ENCODE measurements around the gene ROPN1L.

ROPN1L gene

GRCh38 chr5:10457682-10458574 lies 16.2 kb downstream of the ROPN1L start:
- no peak for FAIRE-seq

GRCh38 chr5:10459080-10460055 lies 17.7 kb downstream of the ROPN1L start:
- FAIRE-seq: no peak

More at GRCh38 chr5:10457682-10458574, 16.2 kb downstream of the ROPN1L start:
- DNase-seq (ENCODE audit: insufficient read length, low spot score): no peak
- TF ChIP-seq POLR2A (IDR thresholded peaks at IDR 0.05; ENCODE audit: low read depth, low read length): no peak

GRCh38 chr5:10460252-10460906 lies 18.7 kb downstream of the ROPN1L start:
- no peak for TF ChIP-seq POLR2A (IDR thresholded peaks at IDR 0.05; ENCODE audit: low read depth, low read length)
- FAIRE-seq: no peak
- no peak for DNase-seq (ENCODE audit: insufficient read length, low spot score)

More at GRCh38 chr5:10459080-10460055, 17.7 kb downstream of the ROPN1L start:
- no peak for TF ChIP-seq POLR2A (IDR thresholded peaks at IDR 0.05; ENCODE audit: low read depth, low read length)
- no peak for DNase-seq (ENCODE audit: insufficient read length, low spot score)

GRCh38 chr5:10461041-10461440 lies 19.4 kb downstream of the ROPN1L start:
- FAIRE-seq (no peak), DNase-seq (ENCODE audit: insufficient read length, low spot score) (no peak)
- no peak for TF ChIP-seq POLR2A (IDR thresholded peaks at IDR 0.05; ENCODE audit: low read depth, low read length)

- no peak for TF ChIP-seq POLR2A (IDR thresholded peaks at IDR 0.05; ENCODE audit: low read depth, low read length)
- no peak for FAIRE-seq
- no peak for DNase-seq (ENCODE audit: insufficient read length, low spot score)
These were observed 20.4 kb downstream of the ROPN1L start for GRCh38 chr5:10461904-10462555.

GRCh38 chr5:10463566-10463965 lies 21.9 kb downstream of the ROPN1L start:
- FAIRE-seq (no peak), DNase-seq (ENCODE audit: insufficient read length, low spot score) (no peak)
- no peak for TF ChIP-seq POLR2A (IDR thresholded peaks at IDR 0.05; ENCODE audit: low read depth, low read length)

GRCh38 chr5:10464173-10464572 lies 22.5 kb downstream of the ROPN1L start:
- DNase-seq (ENCODE audit: insufficient read length, low spot score): no peak
- no peak for FAIRE-seq
- TF ChIP-seq POLR2A (IDR thresholded peaks at IDR 0.05; ENCODE audit: low read depth, low read length): no peak

GRCh38 chr5:10465726-10466125 lies 24.0 kb downstream of the ROPN1L start:
- no peak for TF ChIP-seq POLR2A (IDR thresholded peaks at IDR 0.05; ENCODE audit: low read depth, low read length)
- FAIRE-seq (no peak), DNase-seq (ENCODE audit: insufficient read length, low spot score) (no peak)

GRCh38 chr5:10466446-10467073 lies 24.9 kb downstream of the ROPN1L start:
- FAIRE-seq (no peak), DNase-seq (ENCODE audit: insufficient read length, low spot score) (no peak)
- TF ChIP-seq POLR2A (IDR thresholded peaks at IDR 0.05; ENCODE audit: low read depth, low read length): no peak

- TF ChIP-seq POLR2A (IDR thresholded peaks at IDR 0.05; ENCODE audit: low read depth, low read length): no peak
- peak; percentile 47 for DNase-seq (ENCODE audit: insufficient read length, low spot score)
- FAIRE-seq: peak; percentile 82
These were observed 25.9 kb downstream of the ROPN1L start for GRCh38 chr5:10467281-10468198.

- TF ChIP-seq POLR2A (IDR thresholded peaks at IDR 0.05; ENCODE audit: low read depth, low read length): no peak
- no peak for DNase-seq (ENCODE audit: insufficient read length, low spot score)
- FAIRE-seq: no peak
These were observed 26.6 kb downstream of the ROPN1L start for GRCh38 chr5:10468256-10468655.

Measured in H54 (cell line).